ENCODE measurements around the gene CSF3.

The CSF3 gene

DNA sequence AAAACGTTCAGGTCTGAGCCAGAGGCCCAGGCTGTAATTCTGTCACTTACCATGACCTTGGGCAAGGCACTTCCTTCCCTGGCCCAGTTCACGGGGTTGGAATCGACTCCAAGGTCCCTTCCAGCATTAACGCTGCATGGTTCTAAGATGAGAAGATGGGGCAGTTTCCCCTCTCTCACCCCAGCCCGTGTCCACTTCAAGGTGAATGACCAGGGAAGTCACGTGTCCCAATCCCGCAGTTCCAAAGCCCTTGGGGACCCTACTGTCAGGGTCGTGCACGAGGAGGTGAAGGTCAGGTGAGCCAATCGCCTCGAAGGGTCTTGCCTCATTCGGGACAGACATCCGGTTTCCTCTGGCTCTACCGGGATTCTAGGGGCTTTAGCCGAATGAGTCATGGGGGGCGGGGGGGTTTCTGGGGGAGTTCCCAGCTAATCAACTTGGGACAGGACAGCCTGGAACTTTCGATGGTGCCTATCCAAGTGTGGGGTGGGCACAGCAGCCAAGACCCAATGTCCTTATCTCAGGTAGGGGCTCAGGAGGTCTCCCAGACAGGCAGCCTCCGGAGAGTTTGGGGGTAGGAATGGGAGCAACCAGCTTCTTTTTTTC lies 762 bp upstream of the CSF3 start:
- ChIA-PET POLR2A (no interaction called here), CTCF (interaction anchor here (0.6 to 12.8 kb wide), 32 partner anchors 7 to 289 kb away, joined by 3 to 325 read pairs (median 6); partner anchors contain the start of genes CDC6, NR1D1 and PSMD3)
- no peak for DNase-seq (ENCODE audit: low read depth, low spot score)
- TF ChIP-seq, protein P1, sequence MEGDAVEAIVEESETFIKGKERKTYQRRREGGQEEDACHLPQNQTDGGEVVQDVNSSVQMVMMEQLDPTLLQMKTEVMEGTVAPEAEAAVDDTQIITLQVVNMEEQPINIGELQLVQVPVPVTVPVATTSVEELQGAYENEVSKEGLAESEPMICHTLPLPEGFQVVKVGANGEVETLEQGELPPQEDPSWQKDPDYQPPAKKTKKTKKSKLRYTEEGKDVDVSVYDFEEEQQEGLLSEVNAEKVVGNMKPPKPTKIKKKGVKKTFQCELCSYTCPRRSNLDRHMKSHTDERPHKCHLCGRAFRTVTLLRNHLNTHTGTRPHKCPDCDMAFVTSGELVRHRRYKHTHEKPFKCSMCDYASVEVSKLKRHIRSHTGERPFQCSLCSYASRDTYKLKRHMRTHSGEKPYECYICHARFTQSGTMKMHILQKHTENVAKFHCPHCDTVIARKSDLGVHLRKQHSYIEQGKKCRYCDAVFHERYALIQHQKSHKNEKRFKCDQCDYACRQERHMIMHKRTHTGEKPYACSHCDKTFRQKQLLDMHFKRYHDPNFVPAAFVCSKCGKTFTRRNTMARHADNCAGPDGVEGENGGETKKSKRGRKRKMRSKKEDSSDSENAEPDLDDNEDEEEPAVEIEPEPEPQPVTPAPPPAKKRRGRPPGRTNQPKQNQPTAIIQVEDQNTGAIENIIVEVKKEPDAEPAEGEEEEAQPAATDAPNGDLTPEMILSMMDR (IDR thresholded peaks at IDR 0.05; ENCODE audit: insufficient read depth, low read length, missing control alignments), result no peak
- H3K4me3 ChIP-seq (ENCODE audit: low read depth, low read length), result no peak overlapping the region

DNA sequence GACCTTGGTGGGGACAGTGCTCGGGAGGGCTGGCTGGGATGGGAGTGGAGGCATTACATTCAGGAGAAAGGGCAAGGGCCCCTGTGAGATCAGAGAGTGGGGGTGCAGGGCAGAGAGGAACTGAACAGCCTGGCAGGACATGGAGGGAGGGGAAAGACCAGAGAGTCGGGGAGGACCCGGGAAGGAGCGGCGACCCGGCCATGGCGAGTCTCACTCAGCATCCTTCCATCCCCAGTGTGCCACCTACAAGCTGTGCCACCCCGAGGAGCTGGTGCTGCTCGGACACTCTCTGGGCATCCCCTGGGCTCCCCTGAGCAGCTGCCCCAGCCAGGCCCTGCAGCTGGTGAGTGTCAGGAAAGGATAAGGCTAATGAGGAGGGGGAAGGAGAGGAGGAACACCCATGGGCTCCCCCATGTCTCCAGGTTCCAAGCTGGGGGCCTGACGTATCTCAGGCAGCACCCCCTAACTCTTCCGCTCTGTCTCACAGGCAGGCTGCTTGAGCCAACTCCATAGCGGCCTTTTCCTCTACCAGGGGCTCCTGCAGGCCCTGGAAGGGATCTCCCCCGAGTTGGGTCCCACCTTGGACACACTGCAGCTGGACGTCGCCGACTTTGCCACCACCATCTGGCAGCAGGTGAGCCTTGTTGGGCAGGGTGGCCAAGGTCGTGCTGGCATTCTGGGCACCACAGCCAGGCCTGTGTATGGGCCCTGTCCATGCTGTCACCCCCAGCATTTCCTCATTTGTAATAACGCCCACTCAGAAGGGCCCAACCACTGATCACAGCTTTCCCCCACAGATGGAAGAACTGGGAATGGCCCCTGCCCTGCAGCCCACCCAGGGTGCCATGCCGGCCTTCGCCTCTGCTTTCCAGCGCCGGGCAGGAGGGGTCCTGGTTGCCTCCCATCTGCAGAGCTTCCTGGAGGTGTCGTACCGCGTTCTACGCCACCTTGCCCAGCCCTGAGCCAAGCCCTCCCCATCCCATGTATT lies 1.1 kb downstream of the CSF3 start:
- no peak for DNase-seq (ENCODE audit: low read depth, low spot score)
- ChIA-PET CTCF (interaction anchor here (1.2 to 12.8 kb wide), 18 partner anchors 9 to 275 kb away, joined by 3 to 325 read pairs (median 6); no protein-coding TSS in a partner anchor), POLR2A (no interaction called here)
- TF ChIP-seq, protein P1 (IDR thresholded peaks at IDR 0.05; ENCODE audit: insufficient read depth, low read length, missing control alignments), result no peak
- H3K4me3 ChIP-seq (ENCODE audit: low read depth, low read length), result no peak overlapping the region

DNA sequence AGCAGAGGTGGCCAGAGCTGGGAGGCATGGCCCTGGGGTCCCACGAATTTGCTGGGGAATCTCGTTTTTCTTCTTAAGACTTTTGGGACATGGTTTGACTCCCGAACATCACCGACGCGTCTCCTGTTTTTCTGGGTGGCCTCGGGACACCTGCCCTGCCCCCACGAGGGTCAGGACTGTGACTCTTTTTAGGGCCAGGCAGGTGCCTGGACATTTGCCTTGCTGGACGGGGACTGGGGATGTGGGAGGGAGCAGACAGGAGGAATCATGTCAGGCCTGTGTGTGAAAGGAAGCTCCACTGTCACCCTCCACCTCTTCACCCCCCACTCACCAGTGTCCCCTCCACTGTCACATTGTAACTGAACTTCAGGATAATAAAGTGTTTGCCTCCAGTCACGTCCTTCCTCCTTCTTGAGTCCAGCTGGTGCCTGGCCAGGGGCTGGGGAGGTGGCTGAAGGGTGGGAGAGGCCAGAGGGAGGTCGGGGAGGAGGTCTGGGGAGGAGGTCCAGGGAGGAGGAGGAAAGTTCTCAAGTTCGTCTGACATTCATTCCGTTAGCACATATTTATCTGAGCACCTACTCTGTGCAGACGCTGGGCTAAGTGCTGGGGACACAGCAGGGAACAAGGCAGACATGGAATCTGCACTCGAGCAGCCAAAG lies 2.3 kb downstream of the CSF3 start:
- ChIA-PET POLR2A (interaction anchor here (0.5 kb wide), 1 partner anchor 251 kb away, joined by 3 read pairs; no protein-coding TSS in a partner anchor), CTCF (interaction anchor here (1.2 to 12.8 kb wide), 9 partner anchors 14 to 273 kb away, joined by 3 to 325 read pairs (median 29); no protein-coding TSS in a partner anchor)
- DNase-seq (ENCODE audit: low read depth, low spot score), result no peak
- TF ChIP-seq, protein P1 (IDR thresholded peaks at IDR 0.05; ENCODE audit: insufficient read depth, low read length, missing control alignments), result no peak
- H3K4me3 ChIP-seq (ENCODE audit: low read depth, low read length), result no peak overlapping the region

DNA sequence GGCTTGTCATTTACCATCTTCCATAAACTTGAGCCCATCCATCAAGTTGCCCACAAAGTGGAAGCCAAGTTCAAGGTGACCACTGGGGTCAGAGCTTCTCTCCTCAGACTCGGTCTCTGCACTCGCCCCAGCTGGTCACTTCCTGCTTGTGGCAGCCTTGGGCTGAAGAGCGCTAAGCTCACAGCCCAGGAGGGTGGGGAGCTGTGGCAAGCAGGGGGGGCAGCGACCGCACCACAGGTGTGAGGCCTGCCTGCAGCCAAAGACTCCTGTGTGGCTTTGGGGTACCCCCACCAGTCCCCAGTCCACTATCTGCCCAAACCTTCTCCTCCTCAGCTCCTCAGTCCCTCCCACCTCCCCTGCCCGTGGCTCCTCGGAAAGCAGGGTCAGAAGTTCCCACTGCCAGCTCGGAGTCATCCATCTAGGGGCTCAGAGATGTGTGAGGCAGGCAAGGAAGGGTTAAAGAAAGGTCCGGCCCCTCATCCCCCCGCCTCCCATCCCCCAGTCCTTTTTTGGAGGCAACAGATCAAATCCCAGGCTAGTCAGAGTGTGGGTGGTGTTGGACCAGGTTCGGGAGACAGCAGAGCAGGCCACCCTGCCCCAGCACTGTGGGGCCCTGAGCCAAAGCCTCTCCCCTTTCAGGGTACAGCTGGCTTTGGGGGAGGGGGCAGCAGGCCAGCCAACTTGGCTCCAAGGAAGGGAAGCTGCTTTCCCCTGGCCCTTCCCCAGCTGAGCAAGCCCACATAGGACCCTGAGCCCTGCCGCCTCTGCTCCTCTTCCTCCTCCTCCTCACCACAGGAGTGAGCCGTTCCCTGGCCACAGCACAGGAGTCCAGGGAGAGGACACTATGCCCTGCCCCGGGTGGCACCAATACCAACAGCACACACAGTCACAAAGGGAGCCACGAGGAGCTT lies 3.2 kb downstream of the CSF3 start:
- H3K4me3 ChIP-seq (ENCODE audit: low read depth, low read length), result no peak overlapping the region
- TF ChIP-seq, protein P1 (IDR thresholded peaks at IDR 0.05; ENCODE audit: insufficient read depth, low read length, missing control alignments), result no peak
- POLR2A ChIA-PET, result interaction anchor here (0.5 kb wide), 1 partner anchor 252 kb away, joined by 3 read pairs; no protein-coding TSS in a partner anchor
- DNase-seq (ENCODE audit: low read depth, low spot score), result no peak
- CTCF ChIA-PET, result interaction anchor here (0.7 to 12.8 kb wide), 8 partner anchors 13 to 273 kb away, joined by 3 to 325 read pairs (median 44); no protein-coding TSS in a partner anchor

DNA sequence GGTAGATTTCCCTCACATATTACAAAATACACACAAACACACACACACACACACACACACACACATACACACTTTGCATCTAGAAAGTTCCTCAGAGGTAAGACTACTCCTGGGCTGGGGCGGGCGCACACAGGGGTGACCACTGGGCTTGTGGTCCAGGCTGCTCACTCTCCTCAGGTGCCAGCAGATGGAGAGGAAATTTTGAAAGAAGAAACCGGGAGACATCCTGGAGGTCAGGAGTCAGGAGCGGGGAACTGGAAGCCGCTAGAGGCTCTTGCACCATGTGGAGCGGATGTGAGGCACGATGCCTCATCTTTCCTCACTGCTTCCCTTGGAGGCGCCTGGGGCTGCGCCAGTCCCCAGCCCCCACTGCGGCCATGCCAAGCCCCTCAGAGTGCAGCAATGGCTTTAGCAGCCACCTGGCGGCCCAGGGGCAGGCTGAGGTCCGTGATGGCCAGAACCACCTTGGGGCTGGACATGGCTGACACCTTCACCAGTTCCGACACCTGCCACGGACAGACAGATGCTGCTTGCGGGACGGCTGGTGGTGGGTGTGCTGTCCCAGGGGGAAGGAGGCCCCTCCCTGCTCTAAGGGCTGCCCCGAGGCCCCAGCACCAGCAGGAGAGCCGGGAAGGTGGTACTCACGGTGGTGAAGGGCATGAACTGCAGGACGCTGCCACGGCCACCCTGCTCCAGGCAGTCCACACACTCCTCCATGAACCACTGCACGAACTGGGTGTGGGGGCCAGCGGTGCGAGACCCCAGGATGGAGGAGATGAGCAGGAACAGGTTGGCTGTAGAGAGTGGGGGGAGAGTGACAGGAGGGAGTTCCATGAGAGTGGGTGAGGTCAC lies 4.1 kb downstream of the CSF3 start:
- DNase-seq (ENCODE audit: low read depth, low spot score), result no peak
- TF ChIP-seq, protein P1 (IDR thresholded peaks at IDR 0.05; ENCODE audit: insufficient read depth, low read length, missing control alignments), result no peak
- ChIA-PET CTCF (interaction anchor here (0.9 to 12.8 kb wide), 5 partner anchors 12 to 149 kb away, joined by 3 to 325 read pairs (median 69); no protein-coding TSS in a partner anchor), POLR2A (no interaction called here)
- no peak overlapping the region for H3K4me3 ChIP-seq (ENCODE audit: low read depth, low read length)

All from AG04449 (cell line).